VCaP (cell line): Measurements from ENCODE around the gene SMARCD2.

ENCODE experiments used
- H3K27ac ChIP-seq: fragments of 450-650 bp; 2 replicates; pipeline ENCODE4 v1.5.1; 2017
- TF ChIP-seq, protein P1 (sequence below): fragments of 450-650 bp; conservative IDR thresholded peaks from 2 replicates; pipeline ENCODE4 v1.5.1; 2017; ENCODE audit warnings: mild to moderate bottlenecking, moderate library complexity

Gene SMARCD2

DNA sequence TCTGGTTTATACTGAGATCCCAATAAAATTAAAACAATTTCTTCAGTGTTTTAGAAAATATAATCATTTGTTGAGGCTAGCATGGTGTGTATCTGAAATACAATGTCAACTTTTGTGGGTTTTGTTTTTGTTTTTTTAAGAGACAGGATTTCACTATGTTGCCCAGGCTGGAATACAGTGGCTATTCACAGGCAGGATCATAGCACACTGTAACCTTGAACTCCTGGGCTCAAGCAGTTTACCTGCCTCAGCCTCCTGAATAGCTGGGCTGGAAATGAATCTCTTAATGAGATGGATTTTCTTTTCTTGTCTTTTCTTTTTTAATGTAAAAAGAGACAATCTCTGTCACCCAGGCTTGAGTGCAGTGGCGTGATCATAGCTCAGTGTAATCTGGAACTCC, 56.4 kb downstream of the SMARCD2 start:
- TF ChIP-seq, protein P1, sequence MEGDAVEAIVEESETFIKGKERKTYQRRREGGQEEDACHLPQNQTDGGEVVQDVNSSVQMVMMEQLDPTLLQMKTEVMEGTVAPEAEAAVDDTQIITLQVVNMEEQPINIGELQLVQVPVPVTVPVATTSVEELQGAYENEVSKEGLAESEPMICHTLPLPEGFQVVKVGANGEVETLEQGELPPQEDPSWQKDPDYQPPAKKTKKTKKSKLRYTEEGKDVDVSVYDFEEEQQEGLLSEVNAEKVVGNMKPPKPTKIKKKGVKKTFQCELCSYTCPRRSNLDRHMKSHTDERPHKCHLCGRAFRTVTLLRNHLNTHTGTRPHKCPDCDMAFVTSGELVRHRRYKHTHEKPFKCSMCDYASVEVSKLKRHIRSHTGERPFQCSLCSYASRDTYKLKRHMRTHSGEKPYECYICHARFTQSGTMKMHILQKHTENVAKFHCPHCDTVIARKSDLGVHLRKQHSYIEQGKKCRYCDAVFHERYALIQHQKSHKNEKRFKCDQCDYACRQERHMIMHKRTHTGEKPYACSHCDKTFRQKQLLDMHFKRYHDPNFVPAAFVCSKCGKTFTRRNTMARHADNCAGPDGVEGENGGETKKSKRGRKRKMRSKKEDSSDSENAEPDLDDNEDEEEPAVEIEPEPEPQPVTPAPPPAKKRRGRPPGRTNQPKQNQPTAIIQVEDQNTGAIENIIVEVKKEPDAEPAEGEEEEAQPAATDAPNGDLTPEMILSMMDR = no peak
- no peak overlapping the region for H3K27ac ChIP-seq

DNA sequence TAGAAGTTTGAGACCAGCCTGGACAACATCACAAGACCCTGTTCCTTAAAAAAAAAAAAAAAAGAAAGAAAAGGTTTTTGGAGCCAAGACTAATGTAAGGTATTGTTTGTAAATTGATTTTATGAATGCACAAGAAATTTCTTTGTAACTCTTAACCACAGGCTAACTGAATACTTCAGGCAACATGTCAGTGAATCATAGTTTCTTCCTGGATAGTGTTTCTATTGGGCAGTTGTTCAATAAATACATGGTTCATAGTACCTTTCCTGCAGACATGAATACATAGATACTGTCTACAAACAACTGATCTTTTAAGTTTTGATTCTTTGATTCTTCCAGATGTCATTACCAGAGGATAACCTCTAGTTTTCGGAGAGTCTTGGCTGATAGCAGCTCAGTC, 56.9 kb downstream of the SMARCD2 start:
- TF ChIP-seq, protein P1 = no peak
- H3K27ac ChIP-seq = no peak overlapping the region

DNA sequence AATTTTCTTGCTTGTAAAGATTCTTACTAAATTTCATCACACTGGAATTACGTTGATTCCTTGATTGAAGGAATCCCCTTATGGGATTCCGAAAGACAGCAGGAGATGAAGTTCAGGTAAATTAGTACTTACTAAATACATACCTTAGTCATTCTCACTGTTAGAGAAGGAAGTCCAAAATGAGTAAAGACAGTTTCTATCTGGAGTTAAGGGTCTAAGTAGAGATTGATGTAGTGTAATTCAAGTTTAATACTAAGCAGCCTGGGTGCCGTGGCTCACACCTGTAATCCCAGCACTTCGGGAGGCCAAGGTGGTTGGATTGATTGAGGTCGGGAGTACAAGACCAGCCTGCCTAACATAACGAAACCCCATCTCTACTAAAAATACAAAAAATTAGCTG, 59.0 kb downstream of the SMARCD2 start:
- TF ChIP-seq, protein P1 = no peak
- H3K27ac ChIP-seq = no peak overlapping the region
